Measurements from ENCODE around the gene TC2N.
"Not testable (repeated sequence)": the region's sequence is repeated elsewhere in the genome, so short reads cannot be mapped to it uniquely, and the experiment has no call there.

DNA sequence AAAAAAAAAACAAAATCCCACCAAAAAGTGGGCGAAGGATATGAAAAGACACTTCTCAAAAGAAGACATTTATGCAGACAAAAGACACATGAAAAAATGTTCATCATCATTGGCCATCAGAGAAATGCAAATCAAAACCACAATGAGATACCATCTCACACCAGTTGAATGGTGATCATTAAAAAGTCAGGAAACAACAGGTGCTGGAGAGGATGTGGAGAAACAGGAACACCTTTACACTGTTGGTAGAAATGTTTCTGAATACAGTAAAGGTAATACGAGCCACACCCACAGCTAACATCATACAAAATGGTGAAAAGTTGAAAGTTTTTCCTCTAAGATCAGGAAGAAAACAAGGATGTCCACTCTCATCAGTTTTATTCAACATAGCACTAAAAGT lies 127.5 kb downstream of the TC2N start:
- TF ChIP-seq, protein P1, sequence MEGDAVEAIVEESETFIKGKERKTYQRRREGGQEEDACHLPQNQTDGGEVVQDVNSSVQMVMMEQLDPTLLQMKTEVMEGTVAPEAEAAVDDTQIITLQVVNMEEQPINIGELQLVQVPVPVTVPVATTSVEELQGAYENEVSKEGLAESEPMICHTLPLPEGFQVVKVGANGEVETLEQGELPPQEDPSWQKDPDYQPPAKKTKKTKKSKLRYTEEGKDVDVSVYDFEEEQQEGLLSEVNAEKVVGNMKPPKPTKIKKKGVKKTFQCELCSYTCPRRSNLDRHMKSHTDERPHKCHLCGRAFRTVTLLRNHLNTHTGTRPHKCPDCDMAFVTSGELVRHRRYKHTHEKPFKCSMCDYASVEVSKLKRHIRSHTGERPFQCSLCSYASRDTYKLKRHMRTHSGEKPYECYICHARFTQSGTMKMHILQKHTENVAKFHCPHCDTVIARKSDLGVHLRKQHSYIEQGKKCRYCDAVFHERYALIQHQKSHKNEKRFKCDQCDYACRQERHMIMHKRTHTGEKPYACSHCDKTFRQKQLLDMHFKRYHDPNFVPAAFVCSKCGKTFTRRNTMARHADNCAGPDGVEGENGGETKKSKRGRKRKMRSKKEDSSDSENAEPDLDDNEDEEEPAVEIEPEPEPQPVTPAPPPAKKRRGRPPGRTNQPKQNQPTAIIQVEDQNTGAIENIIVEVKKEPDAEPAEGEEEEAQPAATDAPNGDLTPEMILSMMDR (IDR thresholded peaks at IDR 0.05; ENCODE audit: low read depth, low read length, missing input control): not testable (repeated sequence)
- not testable (repeated sequence) for TF ChIP-seq GABPA (IDR thresholded peaks at IDR 0.05 in 1 of 2, conservative IDR thresholded peaks at IDR 0.05 in 1 of 2); RXRA (IDR thresholded peaks at IDR 0.05); EGR1 (IDR thresholded peaks at IDR 0.05; ENCODE audit: low read depth in 2 of 2); JUND (IDR thresholded peaks at IDR 0.05); TAF1 (conservative IDR thresholded peaks at IDR 0.05); YY1 (IDR thresholded peaks at IDR 0.05); RAD21 (IDR thresholded peaks at IDR 0.05); HNF4A (conservative IDR thresholded peaks at IDR 0.05); ATF3 (IDR thresholded peaks at IDR 0.05); NR2F2 (IDR thresholded peaks at IDR 0.05)
- TF ChIP-seq, protein P2, sequence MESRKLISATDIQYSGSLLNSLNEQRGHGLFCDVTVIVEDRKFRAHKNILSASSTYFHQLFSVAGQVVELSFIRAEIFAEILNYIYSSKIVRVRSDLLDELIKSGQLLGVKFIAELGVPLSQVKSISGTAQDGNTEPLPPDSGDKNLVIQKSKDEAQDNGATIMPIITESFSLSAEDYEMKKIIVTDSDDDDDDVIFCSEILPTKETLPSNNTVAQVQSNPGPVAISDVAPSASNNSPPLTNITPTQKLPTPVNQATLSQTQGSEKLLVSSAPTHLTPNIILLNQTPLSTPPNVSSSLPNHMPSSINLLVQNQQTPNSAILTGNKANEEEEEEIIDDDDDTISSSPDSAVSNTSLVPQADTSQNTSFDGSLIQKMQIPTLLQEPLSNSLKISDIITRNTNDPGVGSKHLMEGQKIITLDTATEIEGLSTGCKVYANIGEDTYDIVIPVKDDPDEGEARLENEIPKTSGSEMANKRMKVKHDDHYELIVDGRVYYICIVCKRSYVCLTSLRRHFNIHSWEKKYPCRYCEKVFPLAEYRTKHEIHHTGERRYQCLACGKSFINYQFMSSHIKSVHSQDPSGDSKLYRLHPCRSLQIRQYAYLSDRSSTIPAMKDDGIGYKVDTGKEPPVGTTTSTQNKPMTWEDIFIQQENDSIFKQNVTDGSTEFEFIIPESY (IDR thresholded peaks at IDR 0.05): not testable (repeated sequence)
- TF ChIP-seq, protein P3, sequence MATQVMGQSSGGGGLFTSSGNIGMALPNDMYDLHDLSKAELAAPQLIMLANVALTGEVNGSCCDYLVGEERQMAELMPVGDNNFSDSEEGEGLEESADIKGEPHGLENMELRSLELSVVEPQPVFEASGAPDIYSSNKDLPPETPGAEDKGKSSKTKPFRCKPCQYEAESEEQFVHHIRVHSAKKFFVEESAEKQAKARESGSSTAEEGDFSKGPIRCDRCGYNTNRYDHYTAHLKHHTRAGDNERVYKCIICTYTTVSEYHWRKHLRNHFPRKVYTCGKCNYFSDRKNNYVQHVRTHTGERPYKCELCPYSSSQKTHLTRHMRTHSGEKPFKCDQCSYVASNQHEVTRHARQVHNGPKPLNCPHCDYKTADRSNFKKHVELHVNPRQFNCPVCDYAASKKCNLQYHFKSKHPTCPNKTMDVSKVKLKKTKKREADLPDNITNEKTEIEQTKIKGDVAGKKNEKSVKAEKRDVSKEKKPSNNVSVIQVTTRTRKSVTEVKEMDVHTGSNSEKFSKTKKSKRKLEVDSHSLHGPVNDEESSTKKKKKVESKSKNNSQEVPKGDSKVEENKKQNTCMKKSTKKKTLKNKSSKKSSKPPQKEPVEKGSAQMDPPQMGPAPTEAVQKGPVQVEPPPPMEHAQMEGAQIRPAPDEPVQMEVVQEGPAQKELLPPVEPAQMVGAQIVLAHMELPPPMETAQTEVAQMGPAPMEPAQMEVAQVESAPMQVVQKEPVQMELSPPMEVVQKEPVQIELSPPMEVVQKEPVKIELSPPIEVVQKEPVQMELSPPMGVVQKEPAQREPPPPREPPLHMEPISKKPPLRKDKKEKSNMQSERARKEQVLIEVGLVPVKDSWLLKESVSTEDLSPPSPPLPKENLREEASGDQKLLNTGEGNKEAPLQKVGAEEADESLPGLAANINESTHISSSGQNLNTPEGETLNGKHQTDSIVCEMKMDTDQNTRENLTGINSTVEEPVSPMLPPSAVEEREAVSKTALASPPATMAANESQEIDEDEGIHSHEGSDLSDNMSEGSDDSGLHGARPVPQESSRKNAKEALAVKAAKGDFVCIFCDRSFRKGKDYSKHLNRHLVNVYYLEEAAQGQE (IDR thresholded peaks at IDR 0.05): not testable (repeated sequence)
